ENCODE results near the gene RANBP9.

RANBP9 gene

GRCh38 chr6:13589801-13590200 is 121.8 kb downstream of the RANBP9 start:
- DNase-seq (ENCODE audit: low spot score in 2 of 2) (no peak), ATAC-seq (no peak)
- Mint-ChIP-seq H3K27ac (no peak overlapping the region), H3K4me1 (no peaks in the 10 kb centered on the region), H3K9me3 (no peaks in the 10 kb centered on the region), H3K36me3 (peaks cover 14% of the 10 kb centered on the region), H3K4me3 (no peak overlapping the region)

- ATAC-seq (no peak), DNase-seq (ENCODE audit: low spot score in 2 of 2) (no peak)
- H3K36me3 Mint-ChIP-seq: peaks cover 13% of the 10 kb centered on the region
- no peak overlapping the region for H3K4me3 Mint-ChIP-seq
- H3K9me3 Mint-ChIP-seq: no peaks in the 10 kb centered on the region
- H3K27ac Mint-ChIP-seq: no peak overlapping the region
- no peaks in the 10 kb centered on the region for H3K4me1 Mint-ChIP-seq
These were observed 124.8 kb downstream of the RANBP9 start for GRCh38 chr6:13586603-13587542.

GRCh38 chr6:13581700-13582229 is 129.9 kb downstream of the RANBP9 start:
- Mint-ChIP-seq H3K9me3 (no peaks in the 10 kb centered on the region), H3K4me1 (no peaks in the 10 kb centered on the region)

GRCh38 chr6:13579911-13580310 is 131.7 kb downstream of the RANBP9 start:
- Mint-ChIP-seq H3K4me1 (peaks cover 14% of the 10 kb centered on the region), H3K9me3 (no peaks in the 10 kb centered on the region), H3K4me3 (no peak overlapping the region), H3K27ac (no peak overlapping the region), H3K36me3 (peaks cover 14% of the 10 kb centered on the region)
- ATAC-seq (no peak), DNase-seq (ENCODE audit: low spot score in 2 of 2) (no peak)

More at GRCh38 chr6:13581700-13582229, 129.9 kb downstream of the RANBP9 start:
- H3K36me3 Mint-ChIP-seq: peaks cover 8% of the 10 kb centered on the region
- no peak for DNase-seq (ENCODE audit: low spot score in 2 of 2)
- no peak overlapping the region for H3K27ac Mint-ChIP-seq
- ATAC-seq: no peak
- H3K4me3 Mint-ChIP-seq: no peak overlapping the region

- ATAC-seq (no peak), DNase-seq (ENCODE audit: low spot score in 2 of 2) (no peak)
- H3K4me1 Mint-ChIP-seq: peaks cover 20% of the 10 kb centered on the region
- H3K36me3 Mint-ChIP-seq: peaks cover 20% of the 10 kb centered on the region
- no peak overlapping the region for H3K4me3 Mint-ChIP-seq
- no peaks in the 10 kb centered on the region for H3K9me3 Mint-ChIP-seq
- no peak overlapping the region for H3K27ac Mint-ChIP-seq
These were observed 133.7 kb downstream of the RANBP9 start for GRCh38 chr6:13577926-13578325.

GRCh38 chr6:13576017-13576416 is 135.6 kb downstream of the RANBP9 start:
- peak overlapping the region; percentile 97 for H3K4me3 Mint-ChIP-seq
- H3K27ac Mint-ChIP-seq: peak overlapping the region; percentile 99
- peaks cover 20% of the 10 kb centered on the region for H3K4me1 Mint-ChIP-seq
- H3K36me3 Mint-ChIP-seq: peaks cover 20% of the 10 kb centered on the region
- ATAC-seq: no peak
- no peak for DNase-seq (ENCODE audit: low spot score in 2 of 2)
- no peaks in the 10 kb centered on the region for H3K9me3 Mint-ChIP-seq

GRCh38 chr6:13575377-13575775 is 136.3 kb downstream of the RANBP9 start:
- Mint-ChIP-seq H3K4me1 (peaks cover 20% of the 10 kb centered on the region), H3K4me3 (peak overlapping the region; percentile 97), H3K9me3 (no peaks in the 10 kb centered on the region), H3K27ac (peak overlapping the region; percentile 99), H3K36me3 (peaks cover 20% of the 10 kb centered on the region)
- ATAC-seq (no peak), DNase-seq (ENCODE audit: low spot score in 2 of 2) (no peak)

- Mint-ChIP-seq H3K9me3 (no peaks in the 10 kb centered on the region), H3K27ac (peak within 1 kb of the TSS; percentile 99), H3K36me3 (peaks cover 20% of the 10 kb centered on the region), H3K4me1 (peaks cover 20% of the 10 kb centered on the region), H3K4me3 (peak within 1 kb of the TSS; percentile 97)
- ATAC-seq (peak; percentile 83), DNase-seq (ENCODE audit: low spot score in 2 of 2) (peak; percentile 66 to 91)
These were observed 136.9 kb downstream of the RANBP9 start, which contains the start of gene SIRT5 for GRCh38 chr6:13574571-13575376. Gene SIRT5 (plus strand): TSS chr6:13574601. CDS start chr6:13584111, 9,510 bp downstream.

- DNase-seq (ENCODE audit: low spot score in 2 of 2) (peak; percentile 89 to 96), ATAC-seq (peak; percentile 87)
- Mint-ChIP-seq H3K9me3 (no peaks in the 10 kb centered on the region), H3K36me3 (peaks cover 20% of the 10 kb centered on the region), H3K4me3 (peak overlapping the region; percentile 97), H3K4me1 (peaks cover 20% of the 10 kb centered on the region), H3K27ac (peak overlapping the region; percentile 99)
These were observed 137.5 kb downstream of the RANBP9 start for GRCh38 chr6:13574149-13574570.

GRCh38 chr6:13573669-13574110 is 137.9 kb downstream of the RANBP9 start:
- H3K9me3 Mint-ChIP-seq: no peaks in the 10 kb centered on the region
- ATAC-seq (no peak), DNase-seq (ENCODE audit: low spot score in 2 of 2) (no peak)
- peaks cover 20% of the 10 kb centered on the region for H3K36me3 Mint-ChIP-seq
- peak overlapping the region; percentile 97 for H3K4me3 Mint-ChIP-seq
- peak overlapping the region; percentile 99 for H3K27ac Mint-ChIP-seq
- H3K4me1 Mint-ChIP-seq: peaks cover 20% of the 10 kb centered on the region

GRCh38 chr6:13572951-13573654 is 138.5 kb downstream of the RANBP9 start:
- H3K4me1 Mint-ChIP-seq: peaks cover 20% of the 10 kb centered on the region
- DNase-seq (ENCODE audit: low spot score in 2 of 2): no peak
- ATAC-seq: no peak
- H3K27ac Mint-ChIP-seq: peak overlapping the region; percentile 99
- peak overlapping the region; percentile 97 for H3K4me3 Mint-ChIP-seq
- H3K36me3 Mint-ChIP-seq: peaks cover 20% of the 10 kb centered on the region
- H3K9me3 Mint-ChIP-seq: no peaks in the 10 kb centered on the region

GRCh38 chr6:13572240-13572639 is 139.4 kb downstream of the RANBP9 start:
- Mint-ChIP-seq H3K4me3 (peak overlapping the region; percentile 97), H3K4me1 (peaks cover 20% of the 10 kb centered on the region), H3K27ac (no peak overlapping the region), H3K9me3 (no peaks in the 10 kb centered on the region), H3K36me3 (peaks cover 20% of the 10 kb centered on the region)
- DNase-seq (ENCODE audit: low spot score in 2 of 2) (no peak), ATAC-seq (no peak)
